Putamen (tissue), 1 donor: ENCODE measurements around the gene TMEM147.
"Not testable (repeated sequence)": the region's sequence is repeated elsewhere in the genome, so short reads cannot be mapped to it uniquely, and the experiment has no call there.

Experiments used
- DNase-seq: peaks from one replicate; pipeline ENCODE4 v3.0.0-alpha.2; 2016; ENCODE audit warnings: low spot score

TMEM147 gene

GRCh38 chr19:35562776-35563175 lies 17.4 kb downstream of the TMEM147 start:
- no peak for DNase-seq

- DNase-seq: no peak
Observed at GRCh38 chr19:35563207-35563829, 17.9 kb downstream of the TMEM147 start, which contains the start of gene ATP4A. Gene ATP4A (minus strand): TSS chr19:35563658. CDS start chr19:35563629, 29 bp downstream.

GRCh38 chr19:35565016-35565856 lies 19.8 kb downstream of the TMEM147 start:
- no peak for DNase-seq

- DNase-seq: no peak
Observed at GRCh38 chr19:35566738-35567137, 21.3 kb downstream of the TMEM147 start.

- DNase-seq: no peak
Observed at GRCh38 chr19:35569281-35569781, 23.9 kb downstream of the TMEM147 start.

- DNase-seq: no peak
Observed at GRCh38 chr19:35571406-35571965, 26.1 kb downstream of the TMEM147 start.

GRCh38 chr19:35577918-35578317 lies 32.5 kb downstream of the TMEM147 start:
- DNase-seq: no peak

GRCh38 chr19:35578707-35579106 lies 33.3 kb downstream of the TMEM147 start:
- DNase-seq: no peak

- DNase-seq: no peak
Observed at GRCh38 chr19:35582760-35583159, 37.3 kb downstream of the TMEM147 start.

GRCh38 chr19:35585848-35586247 lies 40.4 kb downstream of the TMEM147 start, which contains the start of gene PMIS2:
Gene PMIS2 (plus strand): TSS chr19:35586173. CDS start chr19:35586260, 87 bp downstream.
- no peak for DNase-seq

- DNase-seq: no peak
Observed at GRCh38 chr19:35587321-35587720, 41.9 kb downstream of the TMEM147 start.

- DNase-seq: no peak
Observed at GRCh38 chr19:35590875-35591274, 45.4 kb downstream of the TMEM147 start.

- no peak for DNase-seq
Observed at GRCh38 chr19:35592226-35592625, 46.8 kb downstream of the TMEM147 start.

GRCh38 chr19:35595026-35595425 lies 49.6 kb downstream of the TMEM147 start:
- DNase-seq: not testable (repeated sequence)

- no peak for DNase-seq
Observed at GRCh38 chr19:35595928-35596327, 50.5 kb downstream of the TMEM147 start.

GRCh38 chr19:35596366-35596999 lies 51.1 kb downstream of the TMEM147 start:
- no peak for DNase-seq
